LNCaP clone FGC (cell line): ENCODE results near the gene UCKL1.

Source experiments
- DNase-seq: peaks from one replicate; pipeline ENCODE4 v3.0.0-alpha.2; 2011; ENCODE audit warnings: low read depth
- H3K4me3 ChIP-seq: 2 replicates; pipeline ENCODE4 v1.5.1; 2011; ENCODE audit warnings: mild to moderate bottlenecking, low read depth, low read length, control low read depth
- CTCF ChIP-seq: IDR thresholded peaks from 2 replicates; pipeline ENCODE4 v1.5.1; 2012; ENCODE audit warnings: mild to moderate bottlenecking; ENCODE audit not compliant: control insufficient read depth, insufficient read depth; ENCODE audit errors: extremely low read depth

Gene UCKL1

GRCh38 chr20:63942969-63943807 lies 13.0 kb downstream of the UCKL1 start:
- no peak overlapping the region for H3K4me3 ChIP-seq
- TF ChIP-seq CTCF, result no peak
- DNase-seq, result no peak

- no peak for DNase-seq
- H3K4me3 ChIP-seq, result no peak overlapping the region
- TF ChIP-seq CTCF, result no peak
Observed at GRCh38 chr20:63942250-63942951, 13.8 kb downstream of the UCKL1 start.

- no peak for DNase-seq
- TF ChIP-seq CTCF, result no peak
- no peak overlapping the region for H3K4me3 ChIP-seq
Observed at GRCh38 chr20:63941282-63942081, 14.7 kb downstream of the UCKL1 start.

GRCh38 chr20:63940472-63941266 lies 15.5 kb downstream of the UCKL1 start:
- H3K4me3 ChIP-seq, result no peak overlapping the region
- no peak for TF ChIP-seq CTCF
- DNase-seq, result no peak

GRCh38 chr20:63940071-63940471 lies 16.1 kb downstream of the UCKL1 start:
- DNase-seq, result no peak
- no peak overlapping the region for H3K4me3 ChIP-seq
- TF ChIP-seq CTCF, result no peak
